Endothelial cell of umbilical vein (primary cell): Measurements from ENCODE around the gene MVP. TPM values are rescaled to one million over a fixed set of nuclear protein-coding genes. Genes with fewer than 3 reads are reported as not detected.

Experiments
- BruUV-seq: library from RNA; stranded (reverse); fragments of 400-500 nt; replicated peaks from 2 replicates; lab custom pipeline; 2021; lab: Mats Ljungman, UMichigan
- CTCF ChIA-PET: fragments of 300-600, 350-600 bp; sonication (Branson Sonifier 250); formaldehyde crosslinking; loops from one replicate; lab custom pipeline; 2021; ENCODE audit warnings: antibody characterized with exemption, inconsistent platforms; lab: Charles Lee
- POLR2A ChIA-PET: fragments of 300-600, 350-600 bp; sonication (Branson Sonifier 250); formaldehyde crosslinking; loops from one replicate; lab custom pipeline; 2021; ENCODE audit warnings: antibody characterized with exemption, inconsistent platforms; lab: Charles Lee
- DNase-seq: peaks from one replicate; pipeline ENCODE4 v3.0.0-alpha.2; 2011; ENCODE audit warnings: low read depth, low spot score
- FAIRE-seq: peaks from 2 replicates; lab custom pipeline; 2011; peaks lifted over from hg19 to GRCh38; lab: Jason Lieb, UNC
- H2AFZ ChIP-seq: 2 replicates; pipeline ENCODE4 v1.6.0; 2012; ENCODE audit warnings: low read depth, low read length, control low read depth, inconsistent platforms
- H3K27ac ChIP-seq: 2 replicates; pipeline ENCODE4 v1.5.1; 2011; ENCODE audit warnings: low read depth, mild to moderate bottlenecking, control low read depth, low read length, moderate library complexity; ENCODE audit not compliant: insufficient read depth
- H3K27me3 ChIP-seq, 2 experiments: 2 replicates each; pipeline versions ENCODE4 v1.6.0 to v1.6.1; 2011; ENCODE audit warnings: low read length in 2 of 2, mixed read lengths in 1 of 2; ENCODE audit not compliant: control insufficient read depth in 2 of 2, insufficient read depth in 2 of 2
- H3K36me3 ChIP-seq, 2 experiments: 2 replicates in 1 of 2; 3 replicates in 1 of 2; pipeline ENCODE4 v1.5.1; 2011; ENCODE audit warnings: low read length in 2 of 2, mild to moderate bottlenecking in 1 of 2, moderate library complexity in 1 of 2; ENCODE audit not compliant: control insufficient read depth in 2 of 2, insufficient read depth in 2 of 2; ENCODE audit errors: extremely low read depth in 1 of 2
- H3K4me1 ChIP-seq: 3 replicates; pipeline ENCODE4 v1.5.1; 2011; ENCODE audit warnings: mild to moderate bottlenecking, low read length; ENCODE audit not compliant: control insufficient read depth, insufficient read depth; ENCODE audit errors: extremely low read depth
- H3K4me2 ChIP-seq: 2 replicates; pipeline ENCODE4 v1.6.1; 2011; ENCODE audit warnings: low read length, control low read depth, mixed read lengths; ENCODE audit not compliant: insufficient read depth
- H3K4me3 ChIP-seq, 3 experiments: fragments of 200-600 bp in 1 of 3; sonication (generic), shearing (Covaris generic) in 1 of 3; replicated peaks in 1 of 3; 2 replicates each; pipeline ENCODE4 v1.5.1; 2011 to 2016; ENCODE audit warnings: control low read depth in 3 of 3, low read length in 3 of 3, mild to moderate bottlenecking in 2 of 3, inconsistent platforms in 1 of 3, low read depth in 1 of 3, moderate library complexity in 1 of 3; ENCODE audit not compliant: insufficient read depth in 1 of 3
- H3K79me2 ChIP-seq: 2 replicates; pipeline ENCODE4 v1.6.0; 2012; ENCODE audit warnings: low read length, inconsistent platforms; ENCODE audit not compliant: control insufficient read depth, insufficient read depth
- H3K9ac ChIP-seq: replicated peaks from 2 replicates; pipeline ENCODE3; 2011; ENCODE audit warnings: low read length, control low read depth; ENCODE audit not compliant: insufficient read depth; ENCODE audit errors: extremely low read depth
- H3K9me1 ChIP-seq: replicated peaks from 3 replicates; pipeline ENCODE4 v1.6.0; 2011; ENCODE audit warnings: mild to moderate bottlenecking, low read length; ENCODE audit not compliant: control insufficient read depth, insufficient read depth; ENCODE audit errors: extremely low read depth
- H3K9me3 ChIP-seq: replicated peaks from 2 replicates; pipeline ENCODE4 v1.5.1; 2012; ENCODE audit warnings: low read length, inconsistent platforms; ENCODE audit not compliant: control insufficient read depth, insufficient read depth
- H4K20me1 ChIP-seq: replicated peaks from 2 replicates; pipeline ENCODE3; 2011; ENCODE audit warnings: mild to moderate bottlenecking, low read length; ENCODE audit not compliant: control insufficient read depth, insufficient read depth; ENCODE audit errors: extremely low read depth
- CTCF ChIP-seq, 2 donors: IDR thresholded peaks; 1 replicate in 1 of 2; 2 replicates in 1 of 2; pipeline ENCODE4 v1.5.1; 2011; ENCODE audit warnings: low read length in 2 of 2, mild to moderate bottlenecking in 2 of 2, moderate library complexity in 2 of 2, control low read depth in 1 of 2, inconsistent platforms in 1 of 2, low read depth in 1 of 2; ENCODE audit not compliant: insufficient read depth in 1 of 2; ENCODE audit errors: extremely low read depth in 1 of 2
- EZH2 ChIP-seq: IDR thresholded peaks from 2 replicates; pipeline ENCODE4 v1.6.1; 2012; ENCODE audit warnings: borderline replicate concordance, low read depth, mild to moderate bottlenecking, moderate library complexity, low read length, inconsistent platforms; ENCODE audit not compliant: severe bottlenecking
- FOS ChIP-seq: IDR thresholded peaks from 2 replicates; pipeline ENCODE4 v1.6.1; 2011; ENCODE audit warnings: mild to moderate bottlenecking, low read length, moderate library complexity, borderline replicate concordance; ENCODE audit not compliant: insufficient read depth
- GATA2 ChIP-seq: IDR thresholded peaks from 2 replicates; pipeline ENCODE4 v1.7.0; 2011; ENCODE audit warnings: low read depth, mild to moderate bottlenecking, moderate library complexity, mixed read lengths, low read length; ENCODE audit not compliant: insufficient read length, insufficient read depth
- JUN ChIP-seq: IDR thresholded peaks from 2 replicates; pipeline ENCODE4 v1.6.1; 2011; ENCODE audit warnings: borderline replicate concordance, low read depth; ENCODE audit not compliant: insufficient read length, insufficient read depth
- MAX ChIP-seq: IDR thresholded peaks from 2 replicates; pipeline ENCODE4 v1.6.1; 2011; ENCODE audit not compliant: insufficient read depth, insufficient read length
- MYC ChIP-seq: IDR thresholded peaks from one replicate; pipeline ENCODE4 v1.6.1; 2011; ENCODE audit warnings: mild to moderate bottlenecking, low read depth, low read length
- POLR2A ChIP-seq: IDR thresholded peaks from 2 replicates; pipeline ENCODE4 v1.6.1; 2012; ENCODE audit warnings: low read depth, mild to moderate bottlenecking, control low read depth, low read length
- POLR2AphosphoS5 ChIP-seq: IDR thresholded peaks from 2 replicates; pipeline ENCODE4 v1.6.1; 2012; ENCODE audit warnings: low read depth, mild to moderate bottlenecking, control low read depth, low read length, moderate library complexity; ENCODE audit not compliant: insufficient read depth
- dilution Hi-C: fragments of 300-500 bp; cut with MboI; formaldehyde crosslinking; loops from one replicate; pipeline ENCODE4 v1.15.0; 2019; ENCODE audit warnings: low sequenced_read_pairs; ENCODE audit not compliant: extremely low pct_ligation_motif_present
- intact Hi-C: fragments of 100-400 bp; cut with micrococcal nuclease; formaldehyde crosslinking; loops from one replicate; pipeline ENCODE4 v1.10.0; 2022
- polyA plus RNA-seq, 4 experiments: library from polyadenylated mRNA; depleted of rRNA in 3 of 4; stranded (reverse) in 3 of 4; unstranded in 1 of 4; fragments of >200 nt; gene quantifications; 2 replicates each; pipeline versions ENCODE4 v1.2.1 to v1.2.3, GENCODE V29; 2011 to 2012; ENCODE audit warnings: missing spikeins in 1 of 4
- total RNA-seq: library from RNA; stranded (reverse); gene quantifications from 2 replicates; pipeline ENCODE4 v1.2.3, GENCODE V29; 2021

The MVP gene
- total and polyA plus RNA-seq, 2 donors (not counting 3 experiments of a cell fraction or from before 2014, with no cell fraction given), result 49.8 to 118 TPM

GRCh38 chr16:29878172-29878571 is 57.9 kb downstream of the MVP start:
- ChIA-PET POLR2A (no interaction called here), CTCF (interaction anchor here (2.2 kb wide), 1 partner anchor 30 kb away, joined by 9 read pairs; no protein-coding TSS in a partner anchor)
- Histone ChIP-seq H3K4me2 (no peak overlapping the region), H3K79me2 (no peaks in the 10 kb centered on the region), H2AFZ (no peak overlapping the region), H3K27me3 (peaks cover 14 to 16% of the 10 kb centered on the region in 2 experiments), H4K20me1 (no peaks in the 10 kb centered on the region), H3K4me1 (no peaks in the 10 kb centered on the region), H3K36me3 (no peaks in the 10 kb centered on the region), H3K9ac (no peak overlapping the region), H3K27ac (no peak overlapping the region), H3K9me1 (no peaks in the 10 kb centered on the region), H3K4me3 (no peak overlapping the region), H3K9me3 (no peaks in the 10 kb centered on the region)
- no TSS peak for BruUV-seq
- DNase-seq (no peak), FAIRE-seq (no peak)
- intact Hi-C loops, result no loop called here
- dilution Hi-C loops, result no loop called here
- TF ChIP-seq JUN, result no peak
- no peak for TF ChIP-seq MAX
- TF ChIP-seq POLR2A, result no peak
- no peak for TF ChIP-seq FOS

GRCh38 chr16:29881050-29881449 is 60.8 kb downstream of the MVP start:
- no peak overlapping the region for H3K27ac ChIP-seq
- no peaks in the 10 kb centered on the region for H3K36me3 ChIP-seq
- H3K9me3 ChIP-seq, result no peaks in the 10 kb centered on the region
- ChIA-PET POLR2A (no interaction called here), CTCF (no interaction called here)
- intact Hi-C loops (no loop called here), dilution Hi-C loops (no loop called here)
- H4K20me1 ChIP-seq, result no peaks in the 10 kb centered on the region
- no peak for DNase-seq
- no peak overlapping the region for H3K4me2 ChIP-seq
- H3K4me3 ChIP-seq, result no peak overlapping the region
- H3K79me2 ChIP-seq, result no peaks in the 10 kb centered on the region
- no TSS peak for BruUV-seq
- peaks cover 8 to 12% of the 10 kb centered on the region in 2 experiments for H3K27me3 ChIP-seq
- no peaks in the 10 kb centered on the region for H3K9me1 ChIP-seq
- TF ChIP-seq MYC (no peak), FOS (no peak), EZH2 (no peak), MAX (no peak), JUN (no peak), POLR2AphosphoS5 (no peak), GATA2 (no peak), CTCF (IDR thresholded peaks at IDR 0.05; ENCODE audit: extremely low read depth in 1 of 2, insufficient read depth in 1 of 2, low read depth in 1 of 2, low read length in 2 of 2) (no peak), POLR2A (no peak)
- H3K9ac ChIP-seq, result no peak overlapping the region
- no peak overlapping the region for H2AFZ ChIP-seq
- no peaks in the 10 kb centered on the region for H3K4me1 ChIP-seq
- no peak for FAIRE-seq
